Measurements from ENCODE around the gene CHURC1. TPM values are rescaled to one million over a fixed set of nuclear protein-coding genes. Genes with fewer than 3 reads are reported as not detected.
A peak's percentile ranks its signal among the peaks of the same experiment; 100 is the strongest.
"Not testable (repeated sequence)": the region's sequence is repeated elsewhere in the genome, so short reads cannot be mapped to it uniquely, and the experiment has no call there.

CHURC1 gene
- polyA plus RNA-seq, 3 donors = 20.3 to 52.4 (median 46.9) TPM

DNA sequence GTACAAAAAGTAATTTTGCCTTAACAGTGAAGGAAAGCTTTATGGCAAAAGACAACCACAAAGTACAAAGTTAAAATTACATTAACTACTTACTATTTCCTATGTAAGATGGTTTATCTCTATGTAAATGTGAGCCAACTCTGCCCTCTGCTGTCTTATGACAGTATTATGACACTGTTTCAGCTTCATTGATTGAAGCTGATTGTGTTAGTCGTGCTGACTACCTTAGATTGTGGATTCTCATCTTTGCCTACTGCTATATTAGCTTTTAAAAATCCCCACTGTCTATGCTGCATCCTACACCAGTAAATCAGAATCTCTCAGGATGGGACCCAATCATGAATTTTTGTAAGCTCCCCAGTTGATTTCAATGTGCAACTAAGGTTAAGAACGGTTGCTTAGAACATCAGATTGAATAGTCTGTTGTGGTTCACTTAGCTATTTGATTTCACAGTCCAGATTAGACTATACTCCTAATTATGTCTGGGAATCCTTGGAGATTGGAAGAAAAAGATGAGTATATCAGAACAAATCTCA lies 22.3 kb upstream of the CHURC1 start:
- 34 to 50% (median 43%) methylated on average over 2 of the region's 2 CpGs for WGBS, 3 donors
- H3K27ac ChIP-seq (ENCODE audit: low read depth, low read length) = no peak overlapping the region

- WGBS, 3 donors = 61 to 82% (median 65%) methylated on average over 1 of the region's 1 CpG
- H3K27ac ChIP-seq (ENCODE audit: low read depth, low read length) = no peak overlapping the region
Observed at GRCh38 chr14:64899958-64900357, 14.3 kb upstream of the CHURC1 start.

GRCh38 chr14:64906022-64906421 lies 8.2 kb upstream of the CHURC1 start:
- no peak overlapping the region for H3K27ac ChIP-seq (ENCODE audit: low read depth, low read length)
- WGBS, 3 donors = 42 to 79% (median 44%) methylated on average over 6 of the region's 6 CpGs

DNA sequence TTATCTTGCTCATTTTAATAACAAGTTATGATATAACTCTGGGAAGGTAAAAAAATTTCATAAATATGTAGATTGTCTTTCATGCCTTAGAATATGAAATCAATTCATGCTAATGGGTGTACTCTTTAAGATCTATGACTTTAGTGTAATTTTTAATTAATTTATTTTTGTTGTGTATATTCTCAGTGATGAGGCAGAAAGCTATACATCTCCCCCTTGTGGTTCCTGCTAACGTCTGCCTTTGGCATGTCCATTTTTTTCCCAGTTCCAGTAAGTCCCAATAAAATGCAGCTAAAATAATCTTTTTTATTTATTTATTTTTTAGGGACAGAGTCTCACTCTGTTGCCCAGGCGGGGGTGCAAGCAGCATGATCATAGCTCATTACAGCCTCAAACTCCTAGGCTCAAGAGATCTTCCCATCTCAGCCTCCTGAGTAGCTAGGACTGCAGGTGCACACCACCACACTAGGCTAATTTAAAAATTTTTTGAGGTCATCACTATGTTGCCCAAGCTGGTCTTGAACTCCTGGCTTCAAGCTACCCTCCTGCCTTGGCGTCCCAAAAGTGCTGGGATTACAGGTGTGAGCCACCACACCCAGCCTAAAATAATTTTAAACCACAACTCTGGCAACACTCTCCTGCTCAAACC lies 3.3 kb upstream of the CHURC1 start:
- whole genome bisulfite sequencing, 3 donors = 19 to 28% (median 27%) methylated on average over 3 of the region's 3 CpGs
- no peak overlapping the region for H3K27ac ChIP-seq (ENCODE audit: low read depth, low read length)

DNA sequence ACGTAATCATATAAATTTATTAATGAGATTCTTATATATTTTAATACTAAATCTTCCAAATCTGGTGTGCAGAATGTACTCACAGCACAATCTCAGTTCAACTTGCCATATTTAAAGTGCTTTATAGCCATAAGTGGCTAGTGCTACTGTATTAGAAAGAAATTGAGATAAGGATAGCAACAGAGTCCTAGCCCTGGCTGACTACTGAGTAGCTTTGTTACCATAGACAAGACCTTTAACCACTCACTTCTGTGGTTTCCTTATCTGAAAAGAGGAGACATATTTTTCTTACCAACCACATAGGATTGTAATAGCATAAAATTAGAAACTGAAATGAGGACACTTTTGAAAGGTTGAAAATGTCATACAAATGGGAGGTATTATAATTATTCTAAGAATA lies 2.0 kb upstream of the CHURC1 start:
- H3K27ac ChIP-seq (ENCODE audit: low read depth, low read length) = no peak overlapping the region
- WGBS, 3 donors = 0 to 52% (median 5%) methylated on average over 1 of the region's 1 CpG

GRCh38 chr14:64913477-64913876 lies 778 bp upstream of the CHURC1 start:
- not testable (repeated sequence) for H3K27ac ChIP-seq (ENCODE audit: low read depth, low read length)
- 17 to 27% (median 21%) methylated on average over 1 of the region's 5 CpGs for WGBS, 3 donors

- 25 to 32% (median 26%) methylated on average over 4 of the region's 4 CpGs for WGBS, 3 donors
- H3K27ac ChIP-seq (ENCODE audit: low read depth, low read length) = peak overlapping the region; percentile 93
Observed at GRCh38 chr14:64915029-64915424, 772 bp downstream of the CHURC1 start.

- no peak overlapping the region for H3K27ac ChIP-seq (ENCODE audit: low read depth, low read length)
- WGBS, 3 donors = 66 to 84% (median 72%) methylated on average over 2 of the region's 2 CpGs
Observed at GRCh38 chr14:64915797-64916196, 1.5 kb downstream of the CHURC1 start.

DNA sequence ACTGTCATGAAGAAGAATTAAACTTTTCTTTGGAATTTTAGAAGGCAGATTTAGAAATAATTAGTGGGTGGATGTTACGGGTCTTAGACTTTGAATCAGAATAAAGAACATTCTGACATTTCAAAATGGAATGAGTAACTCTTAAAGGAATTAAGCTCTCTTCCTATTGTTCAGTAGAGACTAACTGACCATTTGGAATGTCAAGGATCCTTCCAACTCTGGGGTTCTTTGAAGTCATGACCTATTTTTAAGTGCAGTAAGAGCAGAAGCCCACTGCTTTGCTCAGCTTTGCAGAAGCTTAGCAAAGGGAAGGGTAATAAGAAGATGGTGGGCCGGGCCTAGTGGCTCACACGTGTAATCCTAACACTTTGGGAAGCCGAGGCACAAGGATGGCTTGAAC lies 4.0 kb downstream of the CHURC1 start:
- no peak overlapping the region for H3K27ac ChIP-seq (ENCODE audit: low read depth, low read length)
- WGBS, 3 donors = 84 to 94% (median 89%) methylated on average over 4 of the region's 4 CpGs

- H3K27ac ChIP-seq (ENCODE audit: low read depth, low read length) = no peak overlapping the region
Observed at GRCh38 chr14:64919215-64919614, 5.0 kb downstream of the CHURC1 start.

DNA sequence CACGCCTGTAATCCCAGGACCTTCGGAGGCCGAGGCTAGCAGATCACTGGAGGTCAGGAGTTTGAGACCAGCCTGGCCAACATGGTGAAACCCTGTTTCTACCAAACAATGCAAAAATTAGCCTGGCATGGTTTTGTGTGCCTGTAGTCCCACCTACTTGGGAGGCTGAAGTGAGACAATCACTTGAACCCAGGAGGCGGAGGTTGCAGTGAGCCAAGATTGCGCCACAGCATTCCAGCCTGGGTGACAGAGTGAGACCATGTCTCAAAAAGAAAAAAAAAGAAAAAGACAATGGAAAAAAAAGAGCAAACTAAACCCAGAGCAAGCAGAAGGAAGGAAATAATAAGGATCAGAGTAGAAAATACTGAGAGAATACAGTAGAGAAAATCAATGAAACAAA lies 5.4 kb downstream of the CHURC1 start:
- no peak overlapping the region for H3K27ac ChIP-seq (ENCODE audit: low read depth, low read length)
- 78 to 93% (median 89%) methylated on average over 5 of the region's 5 CpGs for WGBS, 3 donors

- H3K27ac ChIP-seq (ENCODE audit: low read depth, low read length) = no peak overlapping the region
- 69 to 84% (median 74%) methylated on average over 2 of the region's 2 CpGs for WGBS, 3 donors
Observed at GRCh38 chr14:64920465-64920864, 6.2 kb downstream of the CHURC1 start.

GRCh38 chr14:64923015-64923414 lies 8.8 kb downstream of the CHURC1 start:
- no peak overlapping the region for H3K27ac ChIP-seq (ENCODE audit: low read depth, low read length)
- WGBS, 3 donors = 84 to 91% (median 91%) methylated on average over 3 of the region's 3 CpGs

DNA sequence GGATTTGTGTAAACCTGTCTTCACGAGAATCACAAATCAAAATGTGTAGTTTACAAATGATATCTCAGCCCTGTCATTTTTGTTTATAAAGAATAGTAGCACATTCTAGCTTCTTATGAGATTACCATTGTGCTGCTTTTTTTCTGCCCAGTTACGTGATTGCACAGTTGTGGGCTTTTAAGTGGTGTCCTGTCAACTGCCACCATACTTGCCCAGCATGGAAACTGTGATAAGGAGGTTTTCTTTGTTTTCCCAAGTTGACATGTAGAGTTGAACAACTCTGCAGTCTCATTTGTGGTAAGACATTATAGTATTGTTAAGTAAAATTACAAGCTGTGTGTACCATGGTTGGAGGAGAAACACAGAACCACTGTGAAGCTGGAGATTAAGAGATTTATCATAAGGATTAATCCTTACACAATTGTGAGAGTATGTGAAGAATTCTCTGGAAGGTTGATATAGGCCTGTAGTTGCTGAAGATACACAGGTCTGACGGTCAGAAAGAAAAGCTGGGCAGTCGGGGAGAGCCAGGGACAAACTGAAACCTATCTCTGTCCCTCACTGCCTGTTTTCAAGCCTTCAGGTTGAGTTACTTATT lies 12.2 kb downstream of the CHURC1 start:
- no peak overlapping the region for H3K27ac ChIP-seq (ENCODE audit: low read depth, low read length)
- 78 to 87% (median 78%) methylated on average over 4 of the region's 4 CpGs for WGBS, 3 donors

DNA sequence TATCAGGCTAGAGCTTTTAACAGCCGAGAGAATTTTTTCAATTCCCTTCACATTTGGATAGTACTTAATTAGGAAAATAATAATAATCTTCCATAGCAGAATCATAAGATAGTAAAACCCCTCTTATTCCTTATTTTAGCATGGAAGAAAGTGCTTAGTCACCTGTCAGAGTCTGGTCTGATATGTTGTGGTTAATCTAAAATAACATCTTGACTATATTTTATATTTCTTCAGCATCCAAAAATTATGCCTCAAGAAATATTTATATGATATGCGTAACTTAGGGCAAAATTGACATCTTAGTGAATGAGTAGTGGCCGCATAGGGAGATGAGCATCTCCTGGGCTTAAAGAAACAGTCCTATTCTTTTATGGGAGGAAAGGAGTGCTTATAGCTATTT lies 12.8 kb downstream of the CHURC1 start:
- 69 to 92% (median 83%) methylated on average over 3 of the region's 3 CpGs for WGBS, 3 donors
- H3K27ac ChIP-seq (ENCODE audit: low read depth, low read length) = no peak overlapping the region

DNA sequence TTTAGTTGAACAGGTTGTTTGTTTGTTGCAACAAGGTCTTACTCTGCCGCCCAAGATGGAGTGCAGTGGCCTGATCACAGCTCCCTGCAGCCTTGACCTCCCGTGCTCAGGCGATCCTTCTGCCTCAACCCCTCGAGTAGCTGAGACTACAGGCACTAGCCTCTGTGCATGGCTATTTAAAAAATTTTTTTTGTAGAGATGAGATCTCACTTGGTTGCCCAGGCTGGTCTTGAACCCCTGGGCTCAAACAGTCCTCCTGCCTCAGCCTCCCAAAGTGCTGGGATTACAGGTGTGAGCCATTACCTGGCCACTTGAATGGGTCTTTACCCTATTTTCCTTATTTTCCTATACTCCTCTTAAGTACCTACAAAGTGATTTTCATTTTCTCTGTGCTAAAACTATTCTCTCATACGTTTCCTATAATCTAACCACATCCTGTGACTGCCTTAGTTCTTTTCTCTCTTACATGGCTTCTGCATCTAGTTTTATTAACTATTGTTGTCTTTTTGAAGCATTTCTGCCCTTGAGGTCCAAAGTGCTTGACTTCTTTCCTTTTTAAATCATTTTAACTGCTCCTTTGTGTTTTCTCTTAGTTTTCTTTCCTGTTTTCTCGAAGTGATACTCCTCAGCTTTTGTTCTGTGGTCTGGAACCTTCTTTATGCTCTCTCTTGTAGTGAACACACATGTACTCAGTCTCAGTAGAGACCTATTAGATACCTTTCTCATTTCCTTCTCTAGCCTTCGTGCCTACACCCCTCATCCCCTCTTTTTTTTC lies 14.2 kb downstream of the CHURC1 start:
- H3K27ac ChIP-seq (ENCODE audit: low read depth, low read length) = no peak overlapping the region
- WGBS, 3 donors = 68 to 88% (median 71%) methylated on average over 7 of the region's 7 CpGs

- 96 to 97% (median 96%) methylated on average over 3 of the region's 3 CpGs for WGBS, 3 donors
Observed at GRCh38 chr14:64929014-64929359, 14.7 kb downstream of the CHURC1 start.

GRCh38 chr14:64930085-64930843 lies 16.0 kb downstream of the CHURC1 start:
- WGBS, 3 donors = 62 to 82% (median 80%) methylated on average over 3 of the region's 3 CpGs
- H3K27ac ChIP-seq (ENCODE audit: low read depth, low read length) = no peak overlapping the region

More at GRCh38 chr14:64929014-64929359, 14.7 kb downstream of the CHURC1 start:
- no peak overlapping the region for H3K27ac ChIP-seq (ENCODE audit: low read depth, low read length)

DNA sequence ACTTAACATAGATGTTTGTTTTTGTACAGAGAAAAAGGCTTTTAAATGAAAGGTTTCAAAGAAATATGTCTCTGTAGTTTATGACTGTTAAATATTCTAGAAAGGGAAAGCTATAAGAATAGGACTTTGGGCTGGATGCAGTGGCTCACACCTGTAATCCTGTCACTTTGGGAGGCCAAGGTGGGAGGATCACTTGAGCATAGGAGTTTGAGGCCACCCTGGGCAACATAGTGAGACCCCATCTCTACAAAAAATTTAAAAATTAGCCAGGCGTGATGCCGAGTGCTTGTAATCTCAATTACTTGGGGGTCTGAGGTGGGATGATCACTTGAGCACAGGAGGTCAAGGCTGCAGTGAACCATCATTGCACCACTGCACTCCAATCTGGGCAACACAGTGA lies 16.9 kb downstream of the CHURC1 start:
- no peak overlapping the region for H3K27ac ChIP-seq (ENCODE audit: low read depth, low read length)
- WGBS, 3 donors = 87 to 96% (median 92%) methylated on average over 2 of the region's 2 CpGs

All from adipose tissue (tissue), 3 donors.